ENCODE measurements around the gene WDSUB1. TPM values are rescaled to one million over a fixed set of nuclear protein-coding genes. Genes with fewer than 3 reads are reported as not detected.
A peak's percentile ranks its signal among the peaks of the same experiment; 100 is the strongest.

WDSUB1 gene
- total and polyA plus RNA-seq, 9 of the 15 experiments (the other 6 are each of a cell fraction or from before 2014, with no cell fraction given), result 5.2 to 13.7 (median 9.4) TPM

GRCh38 chr2:159285929-159286708, at the start of gene WDSUB1 (continued):
- TF ChIP-seq CBFB (CRISPR knock-in tag; IDR thresholded peaks at IDR 0.05) (no peak), NBN (IDR thresholded peaks at IDR 0.05; ENCODE audit: low read depth) (no peak), ETV6 (IDR thresholded peaks at IDR 0.05; ENCODE audit: borderline replicate concordance in 1 of 2, low read depth in 2 of 2, low read length in 1 of 2) (no peak), ETV6 (CRISPR knock-in tag; IDR thresholded peaks at IDR 0.05; ENCODE audit: borderline replicate concordance) (no peak), MYBL2 (IDR thresholded peaks at IDR 0.05; ENCODE audit: low read depth) (no peak), MYBL2 (CRISPR knock-in tag; IDR thresholded peaks at IDR 0.05; ENCODE audit: borderline replicate concordance) (no peak), MCM2 (IDR thresholded peaks at IDR 0.05; ENCODE audit: low read depth) (no peak), PHB (CRISPR knock-in tag; IDR thresholded peaks at IDR 0.05) (no peak), DIDO1 (tag; IDR thresholded peaks at IDR 0.05; ENCODE audit: low read depth) (no peak), GABPA (tag; conservative IDR thresholded peaks at IDR 0.05; ENCODE audit: low read depth) (no peak), MITF (IDR thresholded peaks at IDR 0.05) (peak; percentile 52; the same call in 1 of the 2 replicates), CREM (IDR thresholded peaks at IDR 0.05; ENCODE audit: low read depth) (no peak; the same call in 1 of the 2 replicates), RCOR1 (IDR thresholded peaks at IDR 0.05; ENCODE audit: borderline replicate concordance in 1 of 2, low read depth in 2 of 2, low read length in 2 of 2) (no peak), GTF2A2 (tag; IDR thresholded peaks at IDR 0.05) (no peak), NCOA4 (IDR thresholded peaks at IDR 0.05; ENCODE audit: partially characterized antibody) (no peak), XRCC4 (IDR thresholded peaks at IDR 0.05; ENCODE audit: extremely low read depth, insufficient read depth, insufficient read length) (no peak), CHD2 (IDR thresholded peaks at IDR 0.05; ENCODE audit: low read depth, low read length) (no peak), ETS1 (conservative IDR thresholded peaks at IDR 0.05; ENCODE audit: control insufficient read depth, low read depth, low read length) (no peak), POLR2AphosphoS5 (IDR thresholded peaks at IDR 0.05; ENCODE audit: control insufficient read depth, insufficient read depth, low read depth, low read length) (no peak), NEUROD1 (IDR thresholded peaks at IDR 0.05; ENCODE audit: borderline replicate concordance, low read depth, low read length, partially characterized antibody) (no peak), RREB1 (CRISPR knock-in tag; IDR thresholded peaks at IDR 0.05) (peak; percentile 77; the same call in 1 of the 2 replicates)

Data from K562 (cell line).